ENCODE results near the gene COG5. TPM values are rescaled to one million over a fixed set of nuclear protein-coding genes. Genes with fewer than 3 reads are reported as not detected.

The COG5 gene
- total RNA-seq, 2 donors from 2014 or later = 50.1 to 102 TPM

DNA sequence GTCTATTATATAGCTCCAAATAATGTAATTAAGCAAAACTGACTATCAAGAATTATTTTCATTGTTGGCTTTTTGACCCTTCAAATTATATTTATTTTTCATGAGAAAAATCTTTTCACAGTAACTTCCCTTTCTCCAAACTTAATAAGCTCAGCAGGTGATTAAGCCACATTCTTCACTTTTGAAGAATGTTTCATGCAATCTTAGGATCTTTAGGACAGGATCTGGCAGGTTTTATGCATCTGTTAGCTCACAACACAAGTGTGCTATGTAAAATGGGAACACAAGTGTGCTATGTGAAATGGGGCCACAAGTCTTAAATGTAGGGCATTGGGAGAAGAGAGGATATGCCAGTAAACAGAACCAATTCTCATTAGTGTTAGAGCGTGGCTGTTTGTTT is 42.6 kb upstream of the COG5 start:
- no peak overlapping the region for H3K4me3 ChIP-seq
- H3K4me1 ChIP-seq = peaks cover 6% of the 10 kb centered on the region
- no peaks in the 10 kb centered on the region for H3K27me3 ChIP-seq
- TF ChIP-seq POLR2A (IDR thresholded peaks at IDR 0.05) = no peak
- TF ChIP-seq, protein P1, sequence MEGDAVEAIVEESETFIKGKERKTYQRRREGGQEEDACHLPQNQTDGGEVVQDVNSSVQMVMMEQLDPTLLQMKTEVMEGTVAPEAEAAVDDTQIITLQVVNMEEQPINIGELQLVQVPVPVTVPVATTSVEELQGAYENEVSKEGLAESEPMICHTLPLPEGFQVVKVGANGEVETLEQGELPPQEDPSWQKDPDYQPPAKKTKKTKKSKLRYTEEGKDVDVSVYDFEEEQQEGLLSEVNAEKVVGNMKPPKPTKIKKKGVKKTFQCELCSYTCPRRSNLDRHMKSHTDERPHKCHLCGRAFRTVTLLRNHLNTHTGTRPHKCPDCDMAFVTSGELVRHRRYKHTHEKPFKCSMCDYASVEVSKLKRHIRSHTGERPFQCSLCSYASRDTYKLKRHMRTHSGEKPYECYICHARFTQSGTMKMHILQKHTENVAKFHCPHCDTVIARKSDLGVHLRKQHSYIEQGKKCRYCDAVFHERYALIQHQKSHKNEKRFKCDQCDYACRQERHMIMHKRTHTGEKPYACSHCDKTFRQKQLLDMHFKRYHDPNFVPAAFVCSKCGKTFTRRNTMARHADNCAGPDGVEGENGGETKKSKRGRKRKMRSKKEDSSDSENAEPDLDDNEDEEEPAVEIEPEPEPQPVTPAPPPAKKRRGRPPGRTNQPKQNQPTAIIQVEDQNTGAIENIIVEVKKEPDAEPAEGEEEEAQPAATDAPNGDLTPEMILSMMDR (IDR thresholded peaks at IDR 0.05) = no peak
- H3K9me3 ChIP-seq = no peaks in the 10 kb centered on the region
- DNase-seq (no peak), ATAC-seq (no peak)
- no peaks in the 10 kb centered on the region for H3K36me3 ChIP-seq (replicated peaks in 1 of 2; ENCODE audit: insufficient read depth in 1 of 2, low read depth in 2 of 2)
- intact Hi-C loops (cut with DNase I) = no loop called here
- WGBS, 2 donors = 87 to 98% methylated on average over 1 of the region's 1 CpG
- no peak overlapping the region for H3K27ac ChIP-seq

DNA sequence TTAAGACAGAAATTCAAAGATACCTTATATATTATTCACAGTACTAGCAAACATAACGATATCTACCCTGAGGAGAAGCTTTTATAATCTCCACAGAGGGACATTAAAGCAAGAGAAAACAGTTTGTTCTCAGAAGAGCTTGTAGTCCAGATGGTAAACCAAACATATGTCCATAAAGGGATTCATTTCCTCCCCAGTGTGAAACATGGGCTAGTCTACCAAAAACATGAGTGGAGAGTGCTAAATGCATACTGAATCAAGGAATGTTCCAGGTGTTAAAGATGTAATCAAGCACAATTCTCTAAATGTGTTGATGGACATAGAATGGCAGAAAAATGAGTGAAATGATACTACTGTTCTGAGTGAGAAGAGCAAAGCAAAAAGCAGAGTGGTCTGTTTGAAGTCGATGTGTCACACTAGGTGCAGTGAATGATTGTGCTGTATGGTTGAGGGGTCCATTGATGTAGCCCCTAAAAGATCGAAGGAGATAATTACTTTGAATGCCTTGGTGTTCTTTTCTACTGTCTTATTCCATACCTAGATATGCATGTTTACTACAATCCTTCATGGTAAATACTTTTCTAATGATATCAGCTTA is 41.6 kb upstream of the COG5 start:
- Histone ChIP-seq H3K9me3 (no peaks in the 10 kb centered on the region), H3K27ac (no peak overlapping the region), H3K4me1 (peaks cover 6% of the 10 kb centered on the region), H3K4me3 (no peak overlapping the region), H3K27me3 (no peaks in the 10 kb centered on the region), H3K36me3 (replicated peaks in 1 of 2; ENCODE audit: insufficient read depth in 1 of 2, low read depth in 2 of 2) (no peaks in the 10 kb centered on the region)
- ATAC-seq = no peak
- intact Hi-C loops (cut with DNase I) = no loop called here
- no peak for TF ChIP-seq POLR2A (IDR thresholded peaks at IDR 0.05)
- TF ChIP-seq, protein P1 (IDR thresholded peaks at IDR 0.05) = no peak
- 94 to 100% methylated on average over 3 of the region's 3 CpGs for whole genome bisulfite sequencing, 2 donors
- DNase-seq = no peak

DNA sequence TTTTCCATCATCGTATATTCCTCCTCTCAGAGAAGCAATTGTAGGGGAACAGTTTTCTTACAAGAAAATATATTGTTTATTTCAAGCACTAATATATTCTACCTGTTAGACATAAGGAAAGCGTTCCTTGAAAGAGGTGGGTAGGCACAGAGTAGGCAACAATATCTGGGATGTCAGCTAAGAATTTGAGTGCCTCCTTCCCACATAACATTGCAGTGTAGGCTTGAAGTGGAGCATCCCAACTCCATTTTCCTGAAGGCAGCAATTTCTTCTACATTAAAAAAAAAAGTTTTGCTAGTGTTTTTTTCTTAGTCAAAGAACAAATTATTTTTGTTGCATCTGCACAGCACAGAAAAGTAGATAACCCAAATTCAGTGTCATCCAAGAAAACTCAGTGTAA is 37.1 kb upstream of the COG5 start:
- DNase-seq (no peak), ATAC-seq (no peak)
- Histone ChIP-seq H3K27ac (no peak overlapping the region), H3K4me3 (no peak overlapping the region), H3K4me1 (peaks cover 6% of the 10 kb centered on the region), H3K36me3 (replicated peaks in 1 of 2; ENCODE audit: insufficient read depth in 1 of 2, low read depth in 2 of 2) (no peaks in the 10 kb centered on the region), H3K27me3 (no peaks in the 10 kb centered on the region), H3K9me3 (no peaks in the 10 kb centered on the region)
- 77 to 78% methylated on average over 2 of the region's 2 CpGs for WGBS, 2 donors
- TF ChIP-seq, protein P1 (IDR thresholded peaks at IDR 0.05) = no peak
- TF ChIP-seq POLR2A (IDR thresholded peaks at IDR 0.05) = no peak
- intact Hi-C loops (cut with DNase I) = no loop called here

DNA sequence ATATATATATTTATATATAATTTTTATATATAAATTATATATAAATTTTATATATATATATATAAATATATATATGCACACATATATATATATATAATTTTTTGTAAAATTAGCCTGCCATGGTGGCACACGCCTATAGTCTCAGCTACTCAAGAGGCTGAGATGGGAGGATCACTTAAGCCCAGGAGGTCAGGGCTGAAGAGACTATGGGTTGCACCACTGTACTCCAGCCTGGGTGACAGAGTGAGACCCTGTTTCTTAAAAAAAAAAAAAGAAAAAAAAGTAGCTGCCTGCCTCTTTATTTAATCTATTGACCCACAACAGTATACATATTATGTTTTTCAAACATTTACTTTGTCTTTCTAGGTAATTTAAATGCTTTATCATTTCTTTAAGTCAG is 35.5 kb upstream of the COG5 start:
- Histone ChIP-seq H3K27me3 (no peaks in the 10 kb centered on the region), H3K27ac (no peak overlapping the region), H3K36me3 (replicated peaks in 1 of 2; ENCODE audit: insufficient read depth in 1 of 2, low read depth in 2 of 2) (no peaks in the 10 kb centered on the region), H3K9me3 (no peaks in the 10 kb centered on the region), H3K4me1 (peaks cover 6% of the 10 kb centered on the region), H3K4me3 (no peak overlapping the region)
- TF ChIP-seq, protein P1 (IDR thresholded peaks at IDR 0.05) = no peak
- TF ChIP-seq POLR2A (IDR thresholded peaks at IDR 0.05) = no peak
- DNase-seq = no peak
- intact Hi-C loops (cut with DNase I) = no loop called here
- ATAC-seq = no peak
- WGBS, 2 donors = 100% methylated on average over 1 of the region's 1 CpG

DNA sequence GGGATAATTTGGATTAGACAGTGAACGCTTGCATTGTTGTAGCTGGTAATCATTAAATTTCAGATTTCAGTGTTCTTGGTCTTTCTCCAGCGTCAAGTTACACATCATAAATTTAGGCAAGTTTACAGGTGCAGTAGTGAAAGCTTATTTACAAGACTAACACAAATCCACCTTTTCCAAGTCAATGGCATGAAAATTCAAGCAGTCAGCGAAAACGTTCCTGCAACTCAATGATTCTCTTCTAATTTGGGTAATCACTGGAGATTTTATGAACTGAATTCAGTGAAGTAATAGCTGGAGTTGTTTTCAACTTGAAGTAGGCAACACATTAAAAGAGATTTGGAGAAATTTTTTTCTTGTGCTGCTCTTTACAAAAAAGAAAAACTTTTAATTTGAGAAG is 34.2 kb upstream of the COG5 start:
- Histone ChIP-seq H3K27me3 (no peaks in the 10 kb centered on the region), H3K4me3 (no peak overlapping the region), H3K9me3 (no peaks in the 10 kb centered on the region), H3K36me3 (replicated peaks in 1 of 2; ENCODE audit: insufficient read depth in 1 of 2, low read depth in 2 of 2) (peaks cover 0 to 2% of the 10 kb centered on the region in 2 donors), H3K4me1 (peaks cover 6% of the 10 kb centered on the region), H3K27ac (no peak overlapping the region)
- ATAC-seq (no peak), DNase-seq (no peak)
- 71 to 78% methylated on average over 4 of the region's 4 CpGs for WGBS, 2 donors
- intact Hi-C loops (cut with DNase I) = no loop called here
- TF ChIP-seq, protein P1 (IDR thresholded peaks at IDR 0.05) = no peak
- no peak for TF ChIP-seq POLR2A (IDR thresholded peaks at IDR 0.05)
